HUES64 (cell line): ENCODE results near the gene ACOT9. TPM values are rescaled to one million over a fixed set of nuclear protein-coding genes. Genes with fewer than 3 reads are reported as not detected.

Source experiments
- H3K27ac ChIP-seq: 2 replicates; pipeline ENCODE4 v1.7.0; 2013; ENCODE audit warnings: low read depth, low read length, inconsistent platforms
- H3K27me3 ChIP-seq: 2 replicates; pipeline ENCODE4 v1.6.1; 2013; ENCODE audit warnings: mild to moderate bottlenecking, low read length; ENCODE audit not compliant: insufficient read depth
- H3K36me3 ChIP-seq: 2 replicates; pipeline ENCODE4 v1.6.1; 2013; ENCODE audit warnings: mild to moderate bottlenecking, low read length; ENCODE audit not compliant: insufficient read depth
- H3K4me1 ChIP-seq: 2 replicates; pipeline ENCODE4 v1.6.1; 2013; ENCODE audit warnings: mild to moderate bottlenecking, low read length, moderate library complexity; ENCODE audit not compliant: insufficient read depth
- H3K4me3 ChIP-seq: 2 replicates; pipeline ENCODE4 v1.5.1; 2013; ENCODE audit warnings: mild to moderate bottlenecking, low read length, moderate library complexity
- H3K9ac ChIP-seq: 2 replicates; pipeline ENCODE4 v1.6.1; 2013; ENCODE audit warnings: mild to moderate bottlenecking, low read depth, low read length
- H3K9me3 ChIP-seq: 2 replicates; pipeline ENCODE4 v1.6.1; 2013; ENCODE audit warnings: low read depth, low read length; ENCODE audit not compliant: insufficient read depth
- WGBS: fragments of 150-250, 120-280 bp; methylation state at CpG from one replicate; pipeline ENCODE4 v1.1.7; 2013; ENCODE audit warnings: missing lambda C conversion rate; 5-methylcytosine and 5-hydroxymethylcytosine counted together
- polyA plus RNA-seq, 2 experiments: library from polyadenylated mRNA; stranded (reverse); fragments of 50-300 nt; gene quantifications; one replicate each; pipeline ENCODE4 v1.2.3, GENCODE V29; 2013

ACOT9 gene
- 25.7 TPM for polyA plus RNA-seq (2013, experiment 1 of 2)
- 25.7 TPM for polyA plus RNA-seq (2013, experiment 2 of 2)

GRCh38 chrX:23742697-23743622 lies at the start of gene ACOT9:
Gene ACOT9 (minus strand): TSS chrX:23743276. CDS start chrX:23743144, 132 bp downstream.
- Histone ChIP-seq H3K4me1 (no peaks in the 10 kb centered on the region), H3K27ac (peak within 1 kb of the TSS; percentile 67), H3K27me3 (no peaks in the 10 kb centered on the region), H3K4me3 (peak within 1 kb of the TSS; percentile 90), H3K36me3 (no peaks in the 10 kb centered on the region), H3K9me3 (no peaks in the 10 kb centered on the region), H3K9ac (peak within 1 kb of the TSS; percentile 76)
- WGBS: 1% methylated on average over 73 of the region's 73 CpGs

GRCh38 chrX:23790155-23790497 lies 47.0 kb upstream of the ACOT9 start:
- H3K27me3 ChIP-seq: no peaks in the 10 kb centered on the region
- H3K36me3 ChIP-seq: peaks cover 11% of the 10 kb centered on the region
- H3K4me3 ChIP-seq: no peak overlapping the region
- H3K4me1 ChIP-seq: no peaks in the 10 kb centered on the region; the same call in 1 of the 2 replicates
- no peak overlapping the region for H3K9ac ChIP-seq
- 87% methylated on average over 6 of the region's 11 CpGs for WGBS
- H3K27ac ChIP-seq: no peak overlapping the region
- no peaks in the 10 kb centered on the region for H3K9me3 ChIP-seq

GRCh38 chrX:23789386-23790154 lies 46.5 kb upstream of the ACOT9 start:
- H3K9ac ChIP-seq: no peak overlapping the region
- no peaks in the 10 kb centered on the region; the same call in 1 of the 2 replicates for H3K4me1 ChIP-seq
- H3K9me3 ChIP-seq: no peaks in the 10 kb centered on the region
- H3K27me3 ChIP-seq: no peaks in the 10 kb centered on the region
- H3K27ac ChIP-seq: no peak overlapping the region
- 94% methylated on average over 7 of the region's 8 CpGs for WGBS
- H3K4me3 ChIP-seq: no peak overlapping the region
- H3K36me3 ChIP-seq: peaks cover 15% of the 10 kb centered on the region

GRCh38 chrX:23788946-23789345 lies 45.9 kb upstream of the ACOT9 start:
- Histone ChIP-seq H3K4me3 (no peak overlapping the region), H3K9me3 (no peaks in the 10 kb centered on the region), H3K9ac (no peak overlapping the region), H3K27me3 (no peaks in the 10 kb centered on the region), H3K36me3 (peaks cover 21% of the 10 kb centered on the region), H3K4me1 (no peaks in the 10 kb centered on the region; the same call in 1 of the 2 replicates), H3K27ac (no peak overlapping the region)
- 89% methylated on average over 2 of the region's 4 CpGs for WGBS

GRCh38 chrX:23788521-23788920 lies 45.4 kb upstream of the ACOT9 start:
- Histone ChIP-seq H3K27ac (no peak overlapping the region), H3K4me1 (no peaks in the 10 kb centered on the region; the same call in none of the 2 replicates)

GRCh38 chrX:23787745-23788118 lies 44.7 kb upstream of the ACOT9 start:
- Histone ChIP-seq H3K4me3 (no peak overlapping the region), H3K36me3 (peaks cover 21% of the 10 kb centered on the region), H3K9me3 (no peaks in the 10 kb centered on the region), H3K27ac (no peak overlapping the region), H3K27me3 (no peaks in the 10 kb centered on the region), H3K4me1 (no peaks in the 10 kb centered on the region; the same call in 1 of the 2 replicates), H3K9ac (no peak overlapping the region)
- WGBS: 100% methylated on average over 1 of the region's 2 CpGs

More at GRCh38 chrX:23788521-23788920, 45.4 kb upstream of the ACOT9 start:
- Histone ChIP-seq H3K9ac (no peak overlapping the region), H3K27me3 (no peaks in the 10 kb centered on the region), H3K4me3 (no peak overlapping the region), H3K9me3 (no peaks in the 10 kb centered on the region), H3K36me3 (peaks cover 21% of the 10 kb centered on the region)

- WGBS: 87% methylated on average over 10 of the region's 11 CpGs
- H3K27me3 ChIP-seq: no peaks in the 10 kb centered on the region
- H3K9me3 ChIP-seq: no peaks in the 10 kb centered on the region
- H3K27ac ChIP-seq: no peak overlapping the region
- no peaks in the 10 kb centered on the region; the same call in 1 of the 2 replicates for H3K4me1 ChIP-seq
- no peak overlapping the region for H3K9ac ChIP-seq
- H3K36me3 ChIP-seq: peaks cover 21% of the 10 kb centered on the region
- H3K4me3 ChIP-seq: no peak overlapping the region
These were observed 43.3 kb upstream of the ACOT9 start for GRCh38 chrX:23786268-23786815.

GRCh38 chrX:23785580-23785979 lies 42.5 kb upstream of the ACOT9 start:
- Histone ChIP-seq H3K4me1 (no peaks in the 10 kb centered on the region; the same call in 1 of the 2 replicates), H3K9me3 (no peaks in the 10 kb centered on the region), H3K9ac (no peak overlapping the region), H3K36me3 (peaks cover 21% of the 10 kb centered on the region), H3K27me3 (no peaks in the 10 kb centered on the region), H3K27ac (no peak overlapping the region), H3K4me3 (no peak overlapping the region)
- WGBS: 100% methylated on average over 1 of the region's 2 CpGs

- H3K36me3 ChIP-seq: peaks cover 21% of the 10 kb centered on the region
- no peaks in the 10 kb centered on the region for H3K27me3 ChIP-seq
- 89% methylated on average over 6 of the region's 8 CpGs for WGBS
- peak overlapping the region; percentile 86; the same call in 1 of the 2 replicates for H3K4me3 ChIP-seq
- H3K9me3 ChIP-seq: no peaks in the 10 kb centered on the region
- no peaks in the 10 kb centered on the region; the same call in 1 of the 2 replicates for H3K4me1 ChIP-seq
- no peak overlapping the region for H3K27ac ChIP-seq
- H3K9ac ChIP-seq: no peak overlapping the region
These were observed 41.6 kb upstream of the ACOT9 start for GRCh38 chrX:23784470-23785331.
